Suprapubic skin (tissue), 4 donors: Measurements from ENCODE around the gene RNF121.
A peak's percentile ranks its signal among the peaks of the same experiment; 100 is the strongest.

Experiments used
- CTCF ChIP-seq, 2 donors: fragments of 200-600 bp in 1 of 2; fragments of 450-650 bp in 1 of 2; sonication (generic) in 1 of 2; IDR thresholded peaks; one replicate each; pipeline ENCODE4 v1.5.1; 2016 to 2019; ENCODE audit warnings: antibody characterized with exemption in 2 of 2, mild to moderate bottlenecking in 1 of 2, moderate library complexity in 1 of 2
- EP300 ChIP-seq: sonication (generic); formaldehyde crosslinking; IDR thresholded peaks from one replicate; pipeline ENCODE4 v1.6.1; 2017; ENCODE audit warnings: antibody characterized with exemption
- POLR2A ChIP-seq, 2 donors: fragments of 450-650 bp; IDR thresholded peaks; one replicate each; pipeline ENCODE4 v1.6.1; 2017; ENCODE audit warnings: antibody characterized with exemption in 2 of 2, mild to moderate bottlenecking in 2 of 2, moderate library complexity in 2 of 2
- POLR2AphosphoS5 ChIP-seq, 3 donors: sonication (generic); formaldehyde crosslinking; IDR thresholded peaks; one replicate each; pipeline ENCODE4 v1.6.1; 2017; ENCODE audit warnings: antibody characterized with exemption in 3 of 3

GRCh38 chr11:71927820-71928736, 768 bp upstream of the RNF121 start, which contains the start of gene XNDC1N:
- TF ChIP-seq CTCF (IDR thresholded peaks at IDR 0.05) = no peak
- no peak for TF ChIP-seq POLR2A (IDR thresholded peaks at IDR 0.05)
- peak in 1 of 3 donors; percentile 6 for TF ChIP-seq POLR2AphosphoS5 (IDR thresholded peaks at IDR 0.05)
- TF ChIP-seq EP300 = no peak
